DMS53 (cell line): ENCODE data around the gene TLR7.
A peak's percentile ranks its signal among the peaks of the same experiment; 100 is the strongest.

Experiments
- DNase-seq: peaks from one replicate; lab custom pipeline; 2025; lab: John Stamatoyannopoulos, UW

TLR7 gene

GRCh38 chrX:12930150-12930549 lies 63.3 kb downstream of the TLR7 start:
- DNase-seq: no peak

DNA sequence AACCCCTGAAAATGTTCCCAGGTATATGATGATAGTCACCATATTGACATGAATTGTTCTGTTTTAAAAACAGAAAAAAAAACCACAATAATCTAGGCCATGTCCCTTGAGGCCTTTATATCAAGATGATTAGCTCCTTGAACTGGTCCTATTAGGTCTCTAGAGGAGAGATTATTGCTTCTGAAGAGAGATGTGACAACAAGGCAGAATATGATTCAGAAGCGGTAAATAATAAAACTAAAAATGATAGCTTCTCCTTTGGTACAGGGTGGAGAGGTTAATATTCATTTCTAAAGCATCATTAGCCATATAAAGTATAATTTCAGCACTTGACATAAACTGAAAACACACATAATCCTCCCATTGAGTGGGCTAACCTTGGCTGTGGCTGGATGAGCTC lies 65.4 kb downstream of the TLR7 start:
- DNase-seq: no peak

- no peak for DNase-seq
These were observed 68.0 kb downstream of the TLR7 start for GRCh38 chrX:12934850-12935249.

GRCh38 chrX:12936947-12937346 lies 70.1 kb downstream of the TLR7 start:
- peak; percentile 24 for DNase-seq
